ENCODE measurements around the gene GALNT6. TPM values are rescaled to one million over a fixed set of nuclear protein-coding genes. Genes with fewer than 3 reads are reported as not detected.
A peak's percentile ranks its signal among the peaks of the same experiment; 100 is the strongest.

GALNT6 gene, protein sequence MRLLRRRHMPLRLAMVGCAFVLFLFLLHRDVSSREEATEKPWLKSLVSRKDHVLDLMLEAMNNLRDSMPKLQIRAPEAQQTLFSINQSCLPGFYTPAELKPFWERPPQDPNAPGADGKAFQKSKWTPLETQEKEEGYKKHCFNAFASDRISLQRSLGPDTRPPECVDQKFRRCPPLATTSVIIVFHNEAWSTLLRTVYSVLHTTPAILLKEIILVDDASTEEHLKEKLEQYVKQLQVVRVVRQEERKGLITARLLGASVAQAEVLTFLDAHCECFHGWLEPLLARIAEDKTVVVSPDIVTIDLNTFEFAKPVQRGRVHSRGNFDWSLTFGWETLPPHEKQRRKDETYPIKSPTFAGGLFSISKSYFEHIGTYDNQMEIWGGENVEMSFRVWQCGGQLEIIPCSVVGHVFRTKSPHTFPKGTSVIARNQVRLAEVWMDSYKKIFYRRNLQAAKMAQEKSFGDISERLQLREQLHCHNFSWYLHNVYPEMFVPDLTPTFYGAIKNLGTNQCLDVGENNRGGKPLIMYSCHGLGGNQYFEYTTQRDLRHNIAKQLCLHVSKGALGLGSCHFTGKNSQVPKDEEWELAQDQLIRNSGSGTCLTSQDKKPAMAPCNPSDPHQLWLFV
- 14.4 TPM for total RNA-seq

DNA sequence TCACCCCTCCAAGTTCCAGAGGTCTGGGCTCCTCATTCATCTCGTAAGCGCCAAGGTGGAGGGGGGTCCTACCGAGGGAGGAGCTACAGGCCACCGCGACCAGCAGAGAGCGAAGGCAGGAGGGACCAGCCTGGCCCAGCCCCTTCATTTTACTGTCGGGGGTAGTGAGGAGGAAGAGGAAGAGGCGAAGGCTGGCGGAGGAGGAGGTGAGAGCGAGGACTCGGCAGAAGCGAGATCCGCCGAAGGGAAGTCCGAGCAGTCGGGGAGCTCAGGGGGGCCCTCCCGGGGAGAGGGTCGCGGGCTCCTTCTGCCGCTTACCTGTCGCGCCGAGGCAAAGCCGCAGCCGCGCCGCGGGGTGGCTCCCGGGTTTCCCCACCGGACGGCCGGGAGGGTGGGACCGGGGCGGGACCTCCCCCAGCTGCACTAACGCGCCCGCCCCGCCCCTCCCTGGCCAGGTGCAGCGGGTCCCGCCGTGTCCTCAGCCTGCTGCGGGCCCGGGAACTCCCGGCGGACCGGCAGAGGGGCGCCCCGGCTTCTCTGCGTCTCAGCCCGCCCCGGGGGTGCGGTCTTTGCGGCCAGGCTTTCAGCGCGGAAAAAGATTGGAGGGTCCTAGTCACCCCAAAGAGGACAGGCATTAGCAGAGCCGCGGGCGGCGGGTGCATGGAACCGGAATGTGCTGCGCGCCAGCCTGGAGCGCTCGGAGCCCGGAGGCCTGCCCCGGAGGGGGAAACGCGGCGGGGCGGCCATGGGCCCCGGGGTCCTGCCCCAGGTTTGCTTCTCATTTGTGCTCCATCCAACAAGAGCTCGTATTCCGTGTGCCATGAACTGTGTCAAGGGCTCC is at the start of gene GALNT6:
GALNT6 (minus strand) TSS at position 124 of the 841 bp plus-strand sequence. CDS start 11,625 bp downstream, outside the sequence.
- DNase-seq = no peak

DNA sequence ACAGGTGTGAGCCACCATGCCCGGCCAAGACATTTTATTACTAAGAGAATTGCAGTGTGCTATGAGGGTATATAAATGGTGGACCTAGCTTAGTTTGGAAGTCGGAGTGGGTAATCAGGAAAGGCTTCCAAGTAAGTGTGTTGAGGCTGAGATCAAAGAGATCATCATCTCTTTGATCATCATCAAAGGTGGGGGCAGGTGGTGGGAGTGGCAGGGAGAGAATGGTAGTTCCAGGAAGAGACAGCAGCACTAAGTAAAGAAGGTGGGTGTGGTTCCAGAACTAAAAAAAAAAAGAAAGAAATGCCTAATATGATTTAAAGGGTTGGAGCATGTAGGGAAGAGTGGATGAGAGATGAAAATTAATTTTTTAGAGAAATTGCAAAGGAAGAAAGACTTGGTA is 48.1 kb upstream of the GALNT6 start:
- no peak for DNase-seq

GRCh38 chr12:51437431-51437830 is 46.2 kb upstream of the GALNT6 start:
- DNase-seq = no peak

DNA sequence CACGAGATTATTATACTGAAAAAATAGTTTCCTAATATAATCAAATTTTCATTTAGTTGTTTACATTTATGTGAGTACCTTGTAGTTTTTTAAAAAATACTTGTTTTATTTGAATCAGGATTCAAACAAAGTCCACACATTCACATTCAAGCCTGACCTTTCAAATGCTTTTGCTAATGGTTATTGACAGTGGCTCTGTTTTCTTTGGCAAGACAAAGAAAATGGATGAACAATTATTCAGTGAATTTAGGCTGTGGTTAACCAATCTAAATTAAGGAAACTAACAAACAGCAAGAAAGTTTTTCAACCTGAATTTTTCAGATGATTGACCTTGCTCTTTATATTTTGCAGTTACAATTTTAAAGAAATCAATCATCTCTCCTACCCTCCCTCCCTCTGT is 43.1 kb upstream of the GALNT6 start:
- DNase-seq = no peak

DNA sequence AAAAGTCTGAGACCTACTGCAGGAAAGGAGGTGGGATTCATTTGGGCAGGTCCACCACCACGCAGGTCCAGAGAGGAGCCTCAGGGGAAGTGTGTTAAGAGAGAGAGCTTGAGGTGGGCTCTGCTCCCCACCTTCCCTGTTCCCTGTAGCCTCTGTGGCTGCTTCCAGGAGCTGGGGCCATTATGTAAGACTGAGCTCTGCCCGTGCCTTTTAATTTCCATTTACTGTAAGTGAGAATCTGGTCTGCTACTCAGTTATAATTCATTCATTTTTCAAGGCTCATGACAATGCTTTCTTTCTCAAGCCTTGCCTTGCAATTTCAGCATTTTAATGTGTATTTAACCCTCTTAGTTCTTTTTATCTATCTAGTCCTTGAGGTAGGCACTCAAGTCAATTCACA is 41.7 kb upstream of the GALNT6 start:
- DNase-seq = no peak

DNA sequence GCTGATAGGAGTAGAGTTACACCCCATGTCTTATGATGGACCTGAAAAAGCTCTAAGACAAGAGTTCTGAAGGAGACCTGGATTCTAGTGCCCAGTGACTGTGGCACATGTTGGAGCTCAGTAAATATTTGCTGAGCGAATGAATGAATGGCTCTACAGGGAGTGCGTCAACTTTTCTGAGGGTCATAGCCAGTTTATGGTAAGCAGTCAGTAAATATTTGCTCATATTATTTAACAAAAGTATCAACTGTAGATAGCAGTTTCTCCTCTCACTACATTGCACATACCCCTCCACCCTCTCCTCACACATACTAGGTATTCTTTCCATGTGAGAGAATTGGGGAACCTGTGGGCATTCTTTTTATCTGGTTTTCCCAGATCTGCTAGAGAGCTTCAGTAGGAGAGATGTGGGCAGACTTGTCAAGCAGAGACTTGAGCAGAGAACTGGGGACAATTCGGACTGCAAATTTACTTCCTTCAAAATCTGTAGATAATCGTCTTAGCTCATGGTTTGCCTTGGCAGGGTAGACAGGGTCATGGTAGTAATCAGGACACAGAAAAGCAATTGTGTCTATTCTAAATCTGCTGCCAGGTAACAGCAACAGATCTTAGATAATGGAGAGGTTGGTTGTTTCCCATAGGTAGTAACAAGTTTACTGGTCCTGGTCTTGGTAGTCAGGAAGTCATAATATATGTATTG is 39.1 kb upstream of the GALNT6 start:
- DNase-seq = no peak

DNA sequence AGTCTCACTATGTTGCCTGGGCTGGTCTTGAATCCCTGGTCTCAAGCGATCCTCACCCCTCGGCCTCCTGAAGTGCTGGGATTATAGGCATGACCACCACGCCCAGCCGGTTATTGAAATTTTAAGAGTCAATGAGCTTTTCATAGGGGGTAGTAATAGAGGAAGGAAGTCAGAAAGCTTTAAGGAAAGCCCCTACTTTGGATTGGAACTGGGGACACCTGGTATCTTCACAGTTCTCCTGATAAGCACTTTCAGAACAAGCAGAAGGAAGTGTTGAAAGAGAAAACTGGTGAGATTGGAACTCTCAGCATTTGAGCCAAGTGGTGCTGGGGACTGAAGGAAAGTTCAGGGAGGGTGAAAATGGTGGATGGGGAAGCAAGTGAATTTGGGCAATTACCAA is 38.5 kb upstream of the GALNT6 start:
- DNase-seq = no peak

GRCh38 chr12:51428256-51428655 is 37.0 kb upstream of the GALNT6 start:
- DNase-seq = no peak

GRCh38 chr12:51424662-51425539 is 33.7 kb upstream of the GALNT6 start, which contains the start of gene SLC4A8:
Gene SLC4A8, plus strand, starts transcription at chr12:51424831. Its CDS starts 157 bp downstream, at chr12:51424988.
- DNase-seq = peak; percentile 93

- DNase-seq = no peak
Measured at GRCh38 chr12:51424094-51424661, 33.0 kb upstream of the GALNT6 start.

GRCh38 chr12:51421266-51421884 is 30.2 kb upstream of the GALNT6 start:
- DNase-seq = peak; percentile 72

DNA sequence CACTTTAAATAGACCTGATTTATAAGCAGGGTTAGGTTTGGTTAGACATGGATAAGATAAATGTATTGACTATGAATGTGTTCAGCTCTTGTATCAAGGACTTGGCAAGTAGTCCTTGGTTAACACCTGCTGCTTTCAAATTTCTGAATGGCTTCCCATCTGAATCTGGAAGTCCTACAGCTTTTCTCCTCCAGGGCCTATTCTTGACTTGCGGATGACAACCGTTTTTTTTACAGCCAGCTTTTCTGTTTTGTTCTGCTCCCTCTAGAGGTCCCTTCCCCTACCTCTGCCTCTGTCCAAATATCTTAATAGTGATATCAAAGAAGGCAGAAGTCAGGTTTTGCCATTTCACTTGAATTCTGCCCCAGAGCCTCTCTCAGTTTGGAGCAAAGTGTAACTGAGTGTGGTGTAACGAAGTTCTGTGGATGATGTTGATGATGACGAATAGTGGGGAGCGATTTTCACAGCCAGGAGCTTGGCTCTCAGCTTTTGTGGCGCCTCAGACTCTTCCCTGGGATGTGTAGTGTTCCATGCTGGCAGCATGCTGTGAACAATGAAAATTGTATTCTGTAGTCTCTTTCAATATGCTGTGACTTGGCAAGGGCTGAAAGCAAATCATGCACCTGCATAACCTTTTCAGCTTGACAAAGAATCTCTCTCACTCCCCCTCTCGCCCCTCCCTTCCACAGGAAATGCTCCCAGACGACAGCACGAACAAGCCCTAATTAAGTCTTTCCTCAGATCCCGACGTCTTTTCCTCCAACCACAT is 28.4 kb upstream of the GALNT6 start:
- no peak for DNase-seq

- no peak for DNase-seq
Measured at GRCh38 chr12:51417826-51418225, 26.6 kb upstream of the GALNT6 start.

- no peak for DNase-seq
Measured at GRCh38 chr12:51415931-51416330, 24.7 kb upstream of the GALNT6 start.

- no peak for DNase-seq
Measured at GRCh38 chr12:51413791-51414190, 22.6 kb upstream of the GALNT6 start.

GRCh38 chr12:51413149-51413548 is 21.9 kb upstream of the GALNT6 start:
- DNase-seq = no peak

DNA sequence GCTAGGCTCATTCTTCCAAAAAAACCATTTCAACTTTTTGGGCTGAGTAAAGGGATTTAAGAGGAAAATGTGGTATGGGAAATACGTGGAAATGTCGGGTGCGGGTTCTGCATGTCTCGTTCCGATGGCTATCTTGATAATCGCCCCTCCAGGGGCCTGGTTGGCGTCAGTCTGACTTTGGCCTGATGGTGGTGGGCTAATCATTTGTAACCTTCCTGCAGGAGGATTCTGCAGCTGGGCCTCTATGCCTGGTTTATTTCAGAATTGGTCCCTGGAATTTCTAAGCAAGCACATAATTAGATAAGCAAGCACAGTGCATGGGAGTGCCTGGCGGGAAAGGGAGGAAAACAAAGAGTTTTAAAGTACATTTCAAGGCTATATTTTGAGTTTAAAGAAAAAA is 18.6 kb upstream of the GALNT6 start:
- DNase-seq = no peak

DNA sequence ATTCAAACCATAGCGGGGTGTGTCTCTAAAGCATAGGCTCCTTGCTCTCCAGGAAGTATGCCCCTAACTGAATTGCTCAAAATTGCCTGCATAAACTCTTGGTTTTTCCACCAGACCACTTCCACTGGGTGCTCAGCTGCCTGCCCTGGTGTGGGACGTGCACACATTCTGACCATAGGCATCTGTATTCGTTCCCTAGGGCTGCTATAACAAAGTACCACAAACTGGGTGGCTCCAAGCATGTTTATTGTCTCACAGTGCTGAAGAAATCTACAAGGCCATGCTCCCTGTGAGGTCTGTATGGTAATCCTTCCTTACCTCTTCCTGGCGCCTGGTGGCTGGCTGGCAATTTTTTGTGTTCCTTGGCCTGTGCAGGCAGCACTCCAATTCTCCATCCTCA is 16.4 kb upstream of the GALNT6 start:
- no peak for DNase-seq

- no peak for DNase-seq
Measured at GRCh38 chr12:51406859-51407258, 15.7 kb upstream of the GALNT6 start.

DNA sequence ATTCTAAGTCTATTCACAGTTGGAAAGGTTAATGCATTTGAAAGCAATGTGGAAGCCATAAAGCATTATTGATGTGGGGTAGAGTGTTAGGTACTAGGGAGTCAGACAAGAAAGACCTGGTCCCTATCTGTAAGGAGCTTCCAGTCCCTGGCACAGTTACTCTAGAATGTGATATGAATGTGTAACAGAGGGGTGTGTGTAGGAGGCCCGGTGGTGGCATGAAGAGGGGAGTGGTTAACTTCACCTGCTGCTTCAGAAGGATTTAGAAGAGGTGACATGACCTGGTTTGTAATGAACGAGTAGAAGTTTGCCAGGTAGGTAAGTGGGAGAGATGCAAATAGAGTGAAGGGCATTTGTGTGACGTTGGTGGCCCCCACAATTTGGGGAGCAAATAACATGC is 15.1 kb upstream of the GALNT6 start:
- DNase-seq = no peak

Measured in tongue (tissue), 2 donors.